H1 (cell line): Measurements from ENCODE around the gene DCLK1. TPM values are rescaled to one million over a fixed set of nuclear protein-coding genes. Genes with fewer than 3 reads are reported as not detected.
A peak's percentile ranks its signal among the peaks of the same experiment; 100 is the strongest.

Experiments used
- CTCF ChIA-PET: fragments of 300-600 bp; sonication (Branson Sonifier 250); formaldehyde crosslinking; loops from one replicate; lab custom pipeline; 2021; ENCODE audit not compliant: partially characterized antibody; lab: Charles Lee
- POLR2A ChIA-PET: fragments of 300-600 bp; sonication (Branson Sonifier 250); formaldehyde crosslinking; loops from one replicate; lab custom pipeline; 2021; ENCODE audit warnings: inconsistent platforms; ENCODE audit not compliant: partially characterized antibody; lab: Charles Lee
- DNase-seq, 2 experiments: peaks; one replicate each; pipeline versions ENCODE4 v3.0.0 to v3.0.0-alpha.2; 2010 to 2022; ENCODE audit warnings: low spot score in 2 of 2, low read depth in 1 of 2, mixed read lengths in 1 of 2
- FAIRE-seq: peaks from 2 replicates; lab custom pipeline; 2011; peaks lifted over from hg19 to GRCh38; lab: Jason Lieb, UNC
- H2AFZ ChIP-seq: 2 replicates; pipeline ENCODE4 v1.8.1; 2012; ENCODE audit warnings: low read length, inconsistent platforms
- H2AK5ac ChIP-seq: 2 replicates; pipeline ENCODE4 v1.6.1; 2013; ENCODE audit warnings: low read depth, low read length
- H2BK120ac ChIP-seq: replicated peaks from 2 replicates; pipeline ENCODE3; 2013; ENCODE audit warnings: low read depth, low read length, inconsistent platforms
- H2BK12ac ChIP-seq: 2 replicates; pipeline ENCODE4 v1.6.1; 2013; ENCODE audit warnings: low read depth, low read length
- H2BK15ac ChIP-seq: 2 replicates; pipeline ENCODE4 v1.6.1; 2013; ENCODE audit warnings: low read length
- H2BK20ac ChIP-seq: 2 replicates; pipeline ENCODE4 v1.6.1; 2013; ENCODE audit warnings: low read length
- H2BK5ac ChIP-seq: 2 replicates; pipeline ENCODE4 v1.6.1; 2013; ENCODE audit warnings: low read depth, low read length
- H3K14ac ChIP-seq: 2 replicates; pipeline ENCODE4 v1.6.1; 2013; ENCODE audit warnings: inconsistent platforms; ENCODE audit not compliant: insufficient read length
- H3K18ac ChIP-seq: 2 replicates; pipeline ENCODE4 v1.6.1; 2013; ENCODE audit warnings: low read length; ENCODE audit errors: extremely low read depth
- H3K23ac ChIP-seq: 2 replicates; pipeline ENCODE4 v1.6.1; 2013; ENCODE audit warnings: inconsistent platforms; ENCODE audit not compliant: insufficient read length
- H3K23me2 ChIP-seq: 2 replicates; pipeline ENCODE4 v1.6.1; 2013; ENCODE audit warnings: low read depth, low read length
- H3K27ac ChIP-seq: 2 replicates; pipeline ENCODE4 v1.6.1; 2011; ENCODE audit warnings: low read depth, low read length, inconsistent platforms
- H3K27me3 ChIP-seq, 4 experiments: replicated peaks in 1 of 4; 1 replicate in 1 of 4; 2 replicates in 3 of 4; pipeline versions ENCODE4 v1.6.1 to v1.8.1; 2011 to 2013; ENCODE audit warnings: low read length in 3 of 4, mild to moderate bottlenecking in 3 of 4, inconsistent platforms in 2 of 4, mixed read lengths in 2 of 4, moderate library complexity in 1 of 4; ENCODE audit not compliant: control insufficient read depth in 3 of 4, insufficient read depth in 3 of 4; ENCODE audit errors: extremely low read depth in 1 of 4
- H3K36me3 ChIP-seq, 4 experiments: 2 replicates each; pipeline versions ENCODE4 v1.6.1 to v1.8.1; 2011 to 2013; ENCODE audit warnings: mild to moderate bottlenecking in 4 of 4, low read length in 3 of 4, moderate library complexity in 2 of 4, control low read depth in 1 of 4, inconsistent platforms in 1 of 4; ENCODE audit not compliant: insufficient read depth in 4 of 4, control insufficient read depth in 2 of 4
- H3K4ac ChIP-seq: replicated peaks from 2 replicates; pipeline ENCODE3; 2013; ENCODE audit warnings: low read length, low read depth, mixed read lengths, inconsistent platforms; ENCODE audit not compliant: insufficient read length
- H3K4me1 ChIP-seq, 4 experiments: replicated peaks in 1 of 4; 1 replicate in 1 of 4; 2 replicates in 3 of 4; pipeline versions ENCODE4 v1.6.1 to v1.8.1; 2011 to 2013; ENCODE audit warnings: low read length in 3 of 4, inconsistent platforms in 2 of 4, mixed read lengths in 1 of 4; ENCODE audit not compliant: insufficient read depth in 4 of 4, control insufficient read depth in 3 of 4
- H3K4me2 ChIP-seq, 2 experiments: 2 replicates each; pipeline versions ENCODE4 v1.6.1 to v1.8.1; 2011 to 2013; ENCODE audit warnings: low read depth in 2 of 2, low read length in 2 of 2, control low read depth in 1 of 2, inconsistent platforms in 1 of 2, mild to moderate bottlenecking in 1 of 2; ENCODE audit not compliant: insufficient read depth in 1 of 2
- H3K4me3 ChIP-seq, 4 experiments: fragments of 200-600, 300-600 bp in 1 of 4; sonication (generic), shearing (Covaris generic), sonication (Bioruptor Twin) in 1 of 4; 2 replicates each; pipeline versions ENCODE4 v1.5.1 to v1.8.1; 2011 to 2016; ENCODE audit warnings: low read length in 4 of 4, low read depth in 3 of 4, control low read depth in 2 of 4, inconsistent platforms in 2 of 4, mild to moderate bottlenecking in 2 of 4, mixed read lengths in 1 of 4, moderate library complexity in 1 of 4; ENCODE audit not compliant: insufficient read depth in 2 of 4; ENCODE audit errors: extremely low read depth in 1 of 4
- H3K56ac ChIP-seq: replicated peaks from 2 replicates; pipeline ENCODE3; 2013; ENCODE audit warnings: low read depth, mild to moderate bottlenecking, mixed read lengths, low read length, inconsistent platforms; ENCODE audit not compliant: insufficient read length
- H3K79me1 ChIP-seq: 2 replicates; pipeline ENCODE4 v1.6.1; 2013; ENCODE audit warnings: low read depth, low read length, control low read depth
- H3K79me2 ChIP-seq, 2 experiments: 2 replicates each; pipeline versions ENCODE4 v1.6.1 to v1.8.1; 2012 to 2013; ENCODE audit warnings: low read length in 2 of 2, mild to moderate bottlenecking in 2 of 2, inconsistent platforms in 1 of 2; ENCODE audit not compliant: insufficient read depth in 2 of 2, control insufficient read depth in 1 of 2
- H3K9ac ChIP-seq, 4 experiments: replicated peaks in 1 of 4; 1 replicate in 1 of 4; 2 replicates in 3 of 4; pipeline versions ENCODE4 v1.6.1 to v1.8.1; 2011 to 2013; ENCODE audit warnings: low read depth in 3 of 4, low read length in 3 of 4, control low read depth in 2 of 4, mild to moderate bottlenecking in 2 of 4, moderate library complexity in 2 of 4, inconsistent platforms in 1 of 4; ENCODE audit errors: extremely low read depth in 1 of 4
- H3K9me3 ChIP-seq, 2 experiments: 2 replicates each; pipeline versions ENCODE4 v1.6.1 to v1.8.1; 2012 to 2013; ENCODE audit warnings: mild to moderate bottlenecking in 2 of 2, moderate library complexity in 2 of 2, control low read depth in 1 of 2, inconsistent platforms in 1 of 2, low read depth in 1 of 2, low read length in 1 of 2, mixed read lengths in 1 of 2; ENCODE audit not compliant: insufficient read depth in 2 of 2
- H4K20me1 ChIP-seq, 2 experiments: replicated peaks in 1 of 2; 2 replicates each; pipeline versions ENCODE3 to v1.8.1; 2011 to 2013; ENCODE audit warnings: inconsistent platforms in 2 of 2, low read length in 2 of 2, mild to moderate bottlenecking in 1 of 2; ENCODE audit not compliant: insufficient read depth in 2 of 2, control insufficient read depth in 1 of 2
- H4K5ac ChIP-seq: 2 replicates; pipeline ENCODE4 v1.6.1; 2013; ENCODE audit warnings: low read length, low read depth, mixed read lengths, inconsistent platforms; ENCODE audit not compliant: insufficient read length
- H4K8ac ChIP-seq: 2 replicates; pipeline ENCODE4 v1.8.0; 2013; ENCODE audit warnings: mild to moderate bottlenecking, moderate library complexity, low read length, inconsistent platforms; ENCODE audit not compliant: insufficient read depth; ENCODE audit errors: extremely low read depth
- H4K91ac ChIP-seq: replicated peaks from 2 replicates; pipeline ENCODE3; 2013; ENCODE audit warnings: low read length, mixed read lengths, inconsistent platforms; ENCODE audit not compliant: insufficient read length
- ASH2L ChIP-seq: fragments of 200-600, 300-600 bp; sonication (generic); IDR thresholded peaks from one replicate; pipeline ENCODE4 v1.7.1; 2017; ENCODE audit warnings: low read length
- CHD1 ChIP-seq: IDR thresholded peaks from 2 replicates; pipeline ENCODE4 v1.6.1; 2012; ENCODE audit warnings: low read depth, low read length, improper control_type of control experiment
- CTBP2 ChIP-seq: IDR thresholded peaks from 2 replicates; pipeline ENCODE4 v1.7.0; 2011; ENCODE audit warnings: borderline replicate concordance, mild to moderate bottlenecking, moderate library complexity, mixed read lengths, low read length; ENCODE audit not compliant: insufficient read depth, insufficient read length
- EZH2 ChIP-seq: fragments of 200-600 bp; sonication (generic); IDR thresholded peaks from 2 replicates; pipeline ENCODE4 v1.7.1; 2012; ENCODE audit warnings: low read depth, mild to moderate bottlenecking, moderate library complexity, low read length, inconsistent platforms; ENCODE audit not compliant: severe bottlenecking
- GABPA ChIP-seq: IDR thresholded peaks from 2 replicates; pipeline ENCODE4 v1.6.1; 2011; ENCODE audit warnings: mild to moderate bottlenecking, low read length, moderate library complexity, borderline replicate concordance; ENCODE audit not compliant: insufficient read depth
- TAF1 ChIP-seq: IDR thresholded peaks from 2 replicates; pipeline ENCODE4 v1.6.1; 2011; ENCODE audit warnings: mild to moderate bottlenecking, low read depth, low read length
- TEAD4 ChIP-seq: IDR thresholded peaks from 2 replicates; pipeline ENCODE4 v1.6.1; 2012; ENCODE audit warnings: low read depth, low read length, inconsistent platforms, mixed read lengths
- ZNF274 ChIP-seq: IDR thresholded peaks from 2 replicates; pipeline ENCODE4 v1.7.0; 2012; ENCODE audit warnings: low read length, borderline replicate concordance; ENCODE audit errors: extremely low read depth
- WGBS, 2 experiments: shearing (Covaris generic) in 1 of 2; methylation state at CpG; one replicate each; pipeline versions ENCODE4 v1.1.6 to v1.1.7; 2013 to 2015; ENCODE audit warnings: low lambda C conversion rate in 2 of 2, mixed read lengths in 2 of 2, inconsistent platforms in 1 of 2, low coverage in 1 of 2, missing lambda C conversion rate in 1 of 2; ENCODE audit not compliant: insufficient replicate concordance in 2 of 2, insufficient coverage in 1 of 2, insufficient read length in 1 of 2; ENCODE audit errors: extremely low coverage in 1 of 2, missing lambda C conversion rate in 1 of 2; 5-methylcytosine and 5-hydroxymethylcytosine counted together
- polyA plus RNA-seq, 7 experiments: library from polyadenylated mRNA; depleted of rRNA in 3 of 7; stranded (reverse) in 5 of 7; unstranded in 2 of 7; fragments of >200 nt in 5 of 7; fragments of 200-250 nt in 2 of 7; gene quantifications; 1 replicate in 5 of 7; 2 replicates in 1 of 7; 4 replicates in 1 of 7; pipeline versions ENCODE4 v1.2.1 to v1.2.3, GENCODE V29; 2011 to 2013; ENCODE audit warnings: missing spikeins in 2 of 7, mixed read lengths in 2 of 7
- total RNA-seq: library from RNA; stranded (reverse); fragmentation: NEBNext Ultra II Directional; extraction: Animal tissue kit (Norgen Biotek cat#: 25700); gene quantifications from 2 replicates; pipeline ENCODE4 v1.2.1, GENCODE V29; 2021
- TF ChIP-seq, protein P1 (sequence below): IDR thresholded peaks from 2 replicates; pipeline ENCODE4 v1.6.1; 2011; ENCODE audit warnings: low read depth, mild to moderate bottlenecking, low read length; ENCODE audit not compliant: insufficient read depth

Gene DCLK1
- total and polyA plus RNA-seq, 2 of the 8 experiments (the other 6 are each of a cell fraction or from before 2014, with no cell fraction given) = 22.8 to 41.0 TPM

- H3K4me3 ChIP-seq = no peak overlapping the region
- peak; percentile 71 for FAIRE-seq
- no peak overlapping the region for H2BK20ac ChIP-seq
- H3K4me2 ChIP-seq = no peak overlapping the region
- H3K23me2 ChIP-seq = no peaks in the 10 kb centered on the region
- no peak overlapping the region for H3K14ac ChIP-seq
- no peaks in the 10 kb centered on the region for H3K79me1 ChIP-seq
- H3K27ac ChIP-seq = no peak overlapping the region
- no peak overlapping the region for H4K91ac ChIP-seq
- H4K8ac ChIP-seq = no peak overlapping the region
- POLR2A ChIA-PET = interaction anchor here (0.8 kb wide), 1 partner anchor 11 kb away, joined by 3 read pairs; no protein-coding TSS in a partner anchor
- H2BK15ac ChIP-seq = no peak overlapping the region
- H2AFZ ChIP-seq = no peak overlapping the region
- no peak overlapping the region for H3K4ac ChIP-seq
- DNase-seq = no peak
- no peaks in the 10 kb centered on the region for H4K20me1 ChIP-seq
- H3K18ac ChIP-seq = no peak overlapping the region
- no peak overlapping the region for H2BK5ac ChIP-seq
- H3K23ac ChIP-seq = no peak overlapping the region
- no peaks in the 10 kb centered on the region for H3K79me2 ChIP-seq
- no peaks in the 10 kb centered on the region for H3K4me1 ChIP-seq
- H3K27me3 ChIP-seq = no peaks in the 10 kb centered on the region
- H3K36me3 ChIP-seq = peaks cover 0 to 8% (median 2%) of the 10 kb centered on the region in 4 experiments; a peak in 5 of 8 replicates
- no peak overlapping the region for H3K56ac ChIP-seq
- no peak overlapping the region for H2BK120ac ChIP-seq
- no peak overlapping the region for H3K9ac ChIP-seq
- CTCF ChIA-PET = interaction anchor here (0.6 to 2.7 kb wide), 27 partner anchors 8 to 794 kb away, joined by 3 to 34 read pairs (median 6); no protein-coding TSS in a partner anchor
- no peak overlapping the region for H4K5ac ChIP-seq
- no peak overlapping the region for H2AK5ac ChIP-seq
- no peak overlapping the region for H2BK12ac ChIP-seq
- WGBS, 2 experiments = 69% methylated on average over 6 of the region's 6 CpGs; no CpG with 5 or more reads in 1 of the 2 experiments
- H3K9me3 ChIP-seq = no peaks in the 10 kb centered on the region
- no peak for TF ChIP-seq CTBP2
- no peak for TF ChIP-seq TEAD4
- TF ChIP-seq GABPA = no peak
- TF ChIP-seq EZH2 = no peak
- TF ChIP-seq ASH2L = no peak
- no peak for TF ChIP-seq CHD1
- TF ChIP-seq ZNF274 = no peak
- TF ChIP-seq, protein P1, sequence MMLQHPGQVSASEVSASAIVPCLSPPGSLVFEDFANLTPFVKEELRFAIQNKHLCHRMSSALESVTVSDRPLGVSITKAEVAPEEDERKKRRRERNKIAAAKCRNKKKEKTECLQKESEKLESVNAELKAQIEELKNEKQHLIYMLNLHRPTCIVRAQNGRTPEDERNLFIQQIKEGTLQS = no peak
- TF ChIP-seq TAF1 = no peak
These were observed 341.6 kb downstream of the DCLK1 start for GRCh38 chr13:35789335-35790165.
